C4-2B (cell line): Measurements from ENCODE around the gene XPR1.

Experiments used
- ZFX ChIP-seq: fragments of 450-650 bp; IDR thresholded peaks from 2 replicates; pipeline ENCODE4 v1.6.1; 2017
- TF ChIP-seq, protein P1 (sequence below): fragments of 450-650 bp; conservative IDR thresholded peaks from 2 replicates; pipeline ENCODE4 v1.5.1; 2017; ENCODE audit warnings: mild to moderate bottlenecking

DNA sequence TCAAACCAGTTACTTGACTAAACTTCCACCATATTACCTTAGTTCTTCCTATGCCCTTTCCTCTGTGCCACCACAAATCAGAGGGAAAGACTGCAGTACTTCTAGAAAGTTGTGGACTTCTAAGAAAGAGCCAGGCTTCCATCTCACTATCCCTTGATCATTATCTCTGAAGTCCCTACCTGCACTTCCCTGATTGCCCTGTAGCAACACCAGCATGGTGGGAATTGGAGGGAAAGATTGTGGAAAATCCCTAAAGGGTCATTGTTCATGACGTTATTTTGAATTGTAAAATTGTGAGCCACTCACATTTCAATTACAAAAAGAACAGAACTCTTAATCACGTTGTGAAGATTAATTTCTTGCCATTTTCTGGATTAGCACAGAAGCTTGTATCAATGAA, 257.5 kb downstream of the XPR1 start:
- TF ChIP-seq, protein P1, sequence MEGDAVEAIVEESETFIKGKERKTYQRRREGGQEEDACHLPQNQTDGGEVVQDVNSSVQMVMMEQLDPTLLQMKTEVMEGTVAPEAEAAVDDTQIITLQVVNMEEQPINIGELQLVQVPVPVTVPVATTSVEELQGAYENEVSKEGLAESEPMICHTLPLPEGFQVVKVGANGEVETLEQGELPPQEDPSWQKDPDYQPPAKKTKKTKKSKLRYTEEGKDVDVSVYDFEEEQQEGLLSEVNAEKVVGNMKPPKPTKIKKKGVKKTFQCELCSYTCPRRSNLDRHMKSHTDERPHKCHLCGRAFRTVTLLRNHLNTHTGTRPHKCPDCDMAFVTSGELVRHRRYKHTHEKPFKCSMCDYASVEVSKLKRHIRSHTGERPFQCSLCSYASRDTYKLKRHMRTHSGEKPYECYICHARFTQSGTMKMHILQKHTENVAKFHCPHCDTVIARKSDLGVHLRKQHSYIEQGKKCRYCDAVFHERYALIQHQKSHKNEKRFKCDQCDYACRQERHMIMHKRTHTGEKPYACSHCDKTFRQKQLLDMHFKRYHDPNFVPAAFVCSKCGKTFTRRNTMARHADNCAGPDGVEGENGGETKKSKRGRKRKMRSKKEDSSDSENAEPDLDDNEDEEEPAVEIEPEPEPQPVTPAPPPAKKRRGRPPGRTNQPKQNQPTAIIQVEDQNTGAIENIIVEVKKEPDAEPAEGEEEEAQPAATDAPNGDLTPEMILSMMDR, result peak; percentile 13; the same call in 1 of the 2 replicates
- TF ChIP-seq ZFX, result no peak
